Peyer's patch (tissue), 4 donors: ENCODE results near the gene RANBP3. TPM values are rescaled to one million over a fixed set of nuclear protein-coding genes. Genes with fewer than 3 reads are reported as not detected.
"Not testable (repeated sequence)": the region's sequence is repeated elsewhere in the genome, so short reads cannot be mapped to it uniquely, and the experiment has no call there.

Source experiments
- DNase-seq, 3 donors: peaks; one replicate each; pipeline ENCODE4 v3.0.0-alpha.2; 2017 to 2019
- H3K27ac ChIP-seq, 4 donors: fragments of 200-600 bp; sonication (generic); one replicate each; pipeline ENCODE4 v1.5.1; 2016 to 2019
- H3K27me3 ChIP-seq, 2 donors: fragments of 200-600 bp; sonication (generic); one replicate each; pipeline ENCODE4 v1.5.1; 2019
- H3K36me3 ChIP-seq, 3 donors: fragments of 200-600 bp; sonication (generic); one replicate each; pipeline ENCODE4 v1.5.1; 2016 to 2019
- H3K4me1 ChIP-seq, 4 donors: fragments of 200-600 bp; sonication (generic); one replicate each; pipeline ENCODE4 v1.5.1; 2016 to 2019
- H3K4me3 ChIP-seq, 4 donors: fragments of 200-600 bp; sonication (generic); 1 replicate in 3 of 4; 2 replicates in 1 of 4; pipeline ENCODE4 v1.5.1; 2016 to 2019; ENCODE audit warnings: mild to moderate bottlenecking in 1 of 4
- H3K9me3 ChIP-seq, 4 donors: fragments of 200-600 bp; sonication (generic); one replicate each; pipeline ENCODE4 v1.5.1; 2016 to 2019; ENCODE audit warnings: mild to moderate bottlenecking in 1 of 4
- POLR2A ChIP-seq, 2 donors: fragments of 450-650 bp; IDR thresholded peaks; one replicate each; pipeline ENCODE4 v1.5.1; 2017; ENCODE audit warnings: antibody characterized with exemption in 2 of 2, mild to moderate bottlenecking in 2 of 2, moderate library complexity in 2 of 2
- total RNA-seq, 4 donors: library from RNA; depleted of rRNA; stranded (reverse); fragments of >200 nt; gene quantifications; one replicate each; pipeline ENCODE4 v1.1.0, GENCODE V29; 2016
- TF ChIP-seq, protein P1 (sequence below), 6 experiments: fragments of 450-650 bp in 4 of 6; fragments of 200-600 bp in 2 of 6; sonication (generic) in 1 of 6; IDR thresholded peaks; one replicate each; pipeline ENCODE4 v1.5.1; 2017 to 2019; ENCODE audit warnings: antibody characterized with exemption in 6 of 6, mild to moderate bottlenecking in 3 of 6, moderate library complexity in 1 of 6

The RANBP3 gene
- total RNA-seq, 4 donors from 2014 or later, result 59.7 to 104 (median 91.1) TPM

DNA sequence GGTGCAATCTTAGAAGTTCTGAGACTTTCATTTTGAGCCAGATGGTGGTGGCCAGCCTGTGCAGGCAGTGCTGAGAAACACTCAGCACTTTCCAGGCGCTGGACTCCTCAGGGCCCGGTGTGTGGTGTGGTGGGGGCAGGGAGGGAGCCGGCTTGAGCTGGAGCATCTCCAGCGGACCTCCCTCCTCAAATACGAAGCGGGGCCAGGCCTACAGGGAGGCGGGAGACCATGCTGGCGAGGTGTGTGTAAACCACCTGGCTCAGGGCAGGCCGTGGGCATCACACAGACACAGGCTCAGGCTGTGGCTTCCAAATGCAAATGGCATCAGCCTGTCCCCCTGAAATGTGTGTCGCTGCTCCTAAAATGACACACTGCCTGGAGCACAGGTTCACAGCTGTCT is 33.3 kb upstream of the RANBP3 start:
- H3K9me3 ChIP-seq, result no peaks in the 10 kb centered on the region
- TF ChIP-seq, protein P1, sequence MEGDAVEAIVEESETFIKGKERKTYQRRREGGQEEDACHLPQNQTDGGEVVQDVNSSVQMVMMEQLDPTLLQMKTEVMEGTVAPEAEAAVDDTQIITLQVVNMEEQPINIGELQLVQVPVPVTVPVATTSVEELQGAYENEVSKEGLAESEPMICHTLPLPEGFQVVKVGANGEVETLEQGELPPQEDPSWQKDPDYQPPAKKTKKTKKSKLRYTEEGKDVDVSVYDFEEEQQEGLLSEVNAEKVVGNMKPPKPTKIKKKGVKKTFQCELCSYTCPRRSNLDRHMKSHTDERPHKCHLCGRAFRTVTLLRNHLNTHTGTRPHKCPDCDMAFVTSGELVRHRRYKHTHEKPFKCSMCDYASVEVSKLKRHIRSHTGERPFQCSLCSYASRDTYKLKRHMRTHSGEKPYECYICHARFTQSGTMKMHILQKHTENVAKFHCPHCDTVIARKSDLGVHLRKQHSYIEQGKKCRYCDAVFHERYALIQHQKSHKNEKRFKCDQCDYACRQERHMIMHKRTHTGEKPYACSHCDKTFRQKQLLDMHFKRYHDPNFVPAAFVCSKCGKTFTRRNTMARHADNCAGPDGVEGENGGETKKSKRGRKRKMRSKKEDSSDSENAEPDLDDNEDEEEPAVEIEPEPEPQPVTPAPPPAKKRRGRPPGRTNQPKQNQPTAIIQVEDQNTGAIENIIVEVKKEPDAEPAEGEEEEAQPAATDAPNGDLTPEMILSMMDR (IDR thresholded peaks at IDR 0.05), result no peak
- TF ChIP-seq POLR2A (IDR thresholded peaks at IDR 0.05), result no peak
- no peaks in the 10 kb centered on the region for H3K4me1 ChIP-seq
- H3K27me3 ChIP-seq, result no peaks in the 10 kb centered on the region
- H3K4me3 ChIP-seq, result no peak overlapping the region
- H3K36me3 ChIP-seq, result peaks cover 0 to 38% (median 0%) of the 10 kb centered on the region in 3 donors
- no peak overlapping the region for H3K27ac ChIP-seq
- no peak for DNase-seq

DNA sequence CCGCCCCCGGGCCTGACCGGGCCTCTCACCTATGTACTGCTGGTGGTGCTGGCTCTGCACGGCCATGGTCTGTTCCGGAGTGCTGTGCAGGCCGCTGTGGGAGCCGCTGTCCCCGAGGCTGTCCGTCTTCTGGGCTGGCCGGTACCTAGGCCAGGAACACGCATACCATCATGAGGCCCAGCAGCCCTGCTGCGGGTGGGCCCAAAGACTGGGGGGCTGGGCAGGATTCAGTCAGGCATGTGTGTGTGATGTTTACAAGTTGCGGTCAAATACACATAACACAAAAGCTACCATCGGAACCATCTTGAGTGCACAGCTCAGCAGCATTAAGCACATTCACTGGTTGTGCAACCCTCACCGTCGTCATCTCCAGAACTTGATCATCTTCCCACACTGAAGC is 32.2 kb upstream of the RANBP3 start:
- Histone ChIP-seq H3K27me3 (no peaks in the 10 kb centered on the region), H3K36me3 (peaks cover 0 to 47% (median 0%) of the 10 kb centered on the region in 3 donors), H3K9me3 (no peaks in the 10 kb centered on the region), H3K27ac (no peak overlapping the region), H3K4me3 (no peak overlapping the region), H3K4me1 (no peaks in the 10 kb centered on the region)
- no peak for TF ChIP-seq POLR2A (IDR thresholded peaks at IDR 0.05)
- TF ChIP-seq, protein P1 (IDR thresholded peaks at IDR 0.05), result no peak
- no peak for DNase-seq

DNA sequence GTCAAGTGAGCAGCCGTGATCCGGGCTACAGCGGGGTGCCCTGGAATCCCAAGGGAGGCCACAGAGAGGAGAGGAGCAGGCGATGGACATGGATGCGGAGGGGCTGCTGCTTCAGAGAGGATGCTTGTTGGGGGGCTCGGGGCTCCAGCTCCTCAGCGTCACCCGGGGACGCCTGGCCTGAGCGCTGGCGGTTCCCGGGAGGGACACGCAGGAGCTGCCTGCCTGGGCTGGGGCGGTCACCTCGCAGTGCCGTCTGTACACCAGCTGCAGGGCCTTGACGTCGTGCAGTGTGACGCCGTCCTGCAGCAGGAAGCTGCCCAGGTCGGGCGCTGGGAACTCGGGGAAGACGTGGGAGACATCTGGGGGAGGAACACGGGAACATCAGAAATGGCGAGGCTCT is 29.9 kb upstream of the RANBP3 start:
- Histone ChIP-seq H3K4me3 (no peak overlapping the region), H3K36me3 (peaks cover 0 to 55% (median 0%) of the 10 kb centered on the region in 3 donors), H3K4me1 (no peaks in the 10 kb centered on the region), H3K27ac (no peak overlapping the region), H3K27me3 (no peaks in the 10 kb centered on the region), H3K9me3 (no peaks in the 10 kb centered on the region)
- no peak for TF ChIP-seq POLR2A (IDR thresholded peaks at IDR 0.05)
- TF ChIP-seq, protein P1 (IDR thresholded peaks at IDR 0.05), result no peak
- no peak for DNase-seq

DNA sequence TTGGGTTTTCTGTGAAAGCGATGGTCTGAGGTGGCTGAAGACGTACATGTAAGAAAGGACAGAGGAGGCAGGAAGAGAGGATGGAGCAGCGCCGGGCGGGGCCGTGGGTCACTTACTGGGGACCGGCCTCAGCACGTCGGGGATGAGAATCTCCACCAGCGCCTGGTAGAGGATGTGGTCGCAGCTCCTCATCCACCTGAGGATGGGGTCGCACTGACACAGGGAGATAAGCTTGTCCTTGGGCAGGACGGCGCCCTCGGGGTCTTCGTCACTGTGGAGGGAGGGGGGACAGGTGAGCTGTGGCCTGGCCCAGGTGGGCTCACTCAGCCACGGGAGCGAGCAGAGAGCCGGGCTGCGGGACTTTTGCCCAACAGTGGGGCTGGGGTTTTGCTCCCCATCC is 29.0 kb upstream of the RANBP3 start:
- TF ChIP-seq, protein P1 (IDR thresholded peaks at IDR 0.05), result no peak
- TF ChIP-seq POLR2A (IDR thresholded peaks at IDR 0.05), result no peak

DNA sequence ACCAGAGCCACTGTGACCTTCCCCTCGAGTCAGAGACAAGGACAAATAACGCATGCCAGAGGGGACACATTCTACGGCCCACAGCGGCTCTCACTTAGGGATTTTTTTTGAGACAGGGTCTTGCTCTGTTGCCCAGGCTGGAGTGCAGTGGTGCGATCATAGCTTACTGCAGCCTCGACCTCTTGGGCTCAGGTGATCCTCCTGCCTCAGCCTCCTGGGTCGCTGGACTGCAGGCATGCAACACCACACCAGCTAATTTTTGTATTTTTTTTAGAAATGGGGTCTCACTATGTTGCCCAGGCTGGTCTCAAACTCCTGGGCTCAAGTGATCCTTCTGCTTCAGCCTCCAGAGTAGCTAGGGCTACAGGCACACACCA is 28.1 kb upstream of the RANBP3 start:
- H3K27me3 ChIP-seq, H3K4me3 ChIP-seq, H3K4me1 ChIP-seq, DNase-seq, H3K27ac ChIP-seq, H3K9me3 ChIP-seq: not testable (repeated sequence)
- peaks cover 0 to 56% (median 0%) of the 10 kb centered on the region in 3 donors for H3K36me3 ChIP-seq

More for the DNA sequence above, 29.0 kb upstream of the RANBP3 start:
- peaks cover 0 to 61% (median 0%) of the 10 kb centered on the region in 3 donors for H3K36me3 ChIP-seq
- H3K27me3 ChIP-seq, result no peaks in the 10 kb centered on the region
- no peak overlapping the region for H3K4me3 ChIP-seq
- H3K4me1 ChIP-seq, result no peaks in the 10 kb centered on the region
- H3K9me3 ChIP-seq, result no peaks in the 10 kb centered on the region
- no peak for DNase-seq
- H3K27ac ChIP-seq, result no peak overlapping the region

DNA sequence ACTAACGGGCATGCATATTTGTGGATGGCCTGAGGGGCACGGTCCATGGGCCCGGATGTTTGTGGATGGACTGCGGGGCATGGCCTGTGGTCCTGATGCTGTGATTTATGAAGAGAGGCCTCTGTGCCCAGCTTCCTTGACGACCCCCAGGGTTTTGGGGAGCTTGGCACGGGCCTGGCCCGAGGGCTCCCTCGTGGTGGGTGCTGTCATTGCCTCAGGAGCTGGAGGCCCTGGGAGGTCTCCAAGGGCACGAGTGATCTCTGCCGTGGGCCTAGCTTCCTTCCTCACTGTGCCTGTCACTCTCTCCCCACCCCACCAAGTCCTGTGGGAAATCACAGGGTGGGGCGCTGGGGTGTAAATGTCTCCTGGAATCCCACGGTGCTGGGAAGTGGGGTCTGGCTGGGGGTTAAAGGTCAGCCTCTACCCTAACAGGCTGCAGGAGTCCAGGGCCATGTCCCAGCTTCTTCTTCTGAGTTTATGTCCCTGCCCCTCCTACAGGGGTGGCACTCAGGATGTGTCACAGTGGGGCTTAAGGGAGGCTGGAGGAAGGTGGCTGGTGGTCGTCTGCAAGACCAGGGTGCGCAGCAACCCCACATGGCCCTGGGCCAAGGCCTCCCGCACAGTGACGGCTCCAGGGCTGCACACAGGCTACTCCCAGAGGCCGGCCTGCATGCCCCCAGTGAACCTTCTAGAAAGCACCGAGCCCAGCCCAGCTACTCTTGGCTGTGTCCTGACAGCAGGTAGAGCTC is 27.6 kb upstream of the RANBP3 start:
- Histone ChIP-seq H3K4me1 (no peaks in the 10 kb centered on the region), H3K36me3 (peaks cover 0 to 56% (median 0%) of the 10 kb centered on the region in 3 donors), H3K27ac (no peak overlapping the region), H3K27me3 (no peaks in the 10 kb centered on the region), H3K4me3 (no peak overlapping the region), H3K9me3 (no peaks in the 10 kb centered on the region)
- DNase-seq, result no peak
- no peak for TF ChIP-seq POLR2A (IDR thresholded peaks at IDR 0.05)
- TF ChIP-seq, protein P1 (IDR thresholded peaks at IDR 0.05), result no peak
